T-helper 1 cell treated with Interleukin-12 subunit alpha and Interleukin-12 subunit beta and Interleukin-4 antibody, amounts not matched to agents 30 ng/mL and 1 ng/mL, for 36 hours (primary cell): ENCODE results near the gene ITPK1. TPM values are rescaled to one million over a fixed set of nuclear protein-coding genes. Genes with fewer than 3 reads are reported as not detected.

Experiments used
- intact Hi-C: fragments of 100-400 bp; cut with micrococcal nuclease; formaldehyde crosslinking; loops from one replicate; pipeline ENCODE4 v1.15.1; 2024
- total RNA-seq: library from RNA; stranded (reverse); gene quantifications from 2 replicates; pipeline ENCODE4 v1.2.3, GENCODE V29; 2022

Gene ITPK1
- total RNA-seq, 1 donor from 2014 or later, result 68.4 TPM

- intact Hi-C loops, result no loop called here
Measured at GRCh38 chr14:92959189-92959531, 156.6 kb downstream of the ITPK1 start.

GRCh38 chr14:92958373-92959188 lies 157.1 kb downstream of the ITPK1 start:
- intact Hi-C loops, result no loop called here

GRCh38 chr14:92956961-92957360 lies 158.8 kb downstream of the ITPK1 start:
- intact Hi-C loops, result no loop called here

- intact Hi-C loops, result no loop called here
Measured at GRCh38 chr14:92955381-92955780, 160.3 kb downstream of the ITPK1 start.

GRCh38 chr14:92954933-92955332 lies 160.8 kb downstream of the ITPK1 start:
- intact Hi-C loops, result no loop called here

- intact Hi-C loops, result no loop called here
Measured at GRCh38 chr14:92953526-92953925, 162.2 kb downstream of the ITPK1 start.

GRCh38 chr14:92952481-92953298 lies 163.0 kb downstream of the ITPK1 start:
- intact Hi-C loops, result loop anchor here (1.0 kb wide), 7 partner anchors 151 to 267 kb away; no protein-coding TSS in a partner anchor

- intact Hi-C loops, result loop anchor here (1.0 kb wide), 7 partner anchors 151 to 267 kb away; no protein-coding TSS in a partner anchor
Measured at GRCh38 chr14:92951912-92952471, 163.7 kb downstream of the ITPK1 start.

GRCh38 chr14:92951261-92951660 lies 164.5 kb downstream of the ITPK1 start:
- intact Hi-C loops, result no loop called here

- intact Hi-C loops, result no loop called here
Measured at GRCh38 chr14:92950773-92951172, 165.0 kb downstream of the ITPK1 start.

- intact Hi-C loops, result no loop called here
Measured at GRCh38 chr14:92950193-92950540, 165.6 kb downstream of the ITPK1 start.

- intact Hi-C loops, result no loop called here
Measured at GRCh38 chr14:92949496-92950192, 166.1 kb downstream of the ITPK1 start.

GRCh38 chr14:92948647-92949046 lies 167.1 kb downstream of the ITPK1 start:
- intact Hi-C loops, result no loop called here

- intact Hi-C loops, result no loop called here
Measured at GRCh38 chr14:92946847-92947545, 168.7 kb downstream of the ITPK1 start.

- intact Hi-C loops, result no loop called here
Measured at GRCh38 chr14:92945959-92946846, 169.5 kb downstream of the ITPK1 start.

GRCh38 chr14:92945544-92945943 lies 170.2 kb downstream of the ITPK1 start:
- intact Hi-C loops, result no loop called here

- intact Hi-C loops, result no loop called here
Measured at GRCh38 chr14:92944976-92945375, 170.7 kb downstream of the ITPK1 start.

GRCh38 chr14:92943855-92944570 lies 171.7 kb downstream of the ITPK1 start:
- intact Hi-C loops, result no loop called here

- intact Hi-C loops, result no loop called here
Measured at GRCh38 chr14:92942976-92943710, 172.6 kb downstream of the ITPK1 start.
